Small intestine (tissue), 7 donors: Measurements from ENCODE around the gene SCN7A. TPM values are rescaled to one million over a fixed set of nuclear protein-coding genes. Genes with fewer than 3 reads are reported as not detected.
"Not testable (repeated sequence)": the region's sequence is repeated elsewhere in the genome, so short reads cannot be mapped to it uniquely, and the experiment has no call there.

Source experiments
- DNase-seq, 2 donors: peaks; one replicate each; pipeline versions ENCODE4 v3.0.0 to v3.0.0-alpha.2; 2013
- FAIRE-seq: peaks from 2 replicates; lab custom pipeline; 2012; peaks lifted over from hg19 to GRCh38; lab: Jason Lieb, UNC
- H3K27ac ChIP-seq, 3 donors: one replicate each; pipeline ENCODE4 v1.5.1; 2013; ENCODE audit warnings: low read length in 2 of 3, mild to moderate bottlenecking in 2 of 3, control low read depth in 1 of 3, inconsistent platforms in 1 of 3, low read depth in 1 of 3, moderate library complexity in 1 of 3
- H3K27me3 ChIP-seq, 3 donors: one replicate each; pipeline ENCODE4 v1.6.1; 2013; ENCODE audit warnings: low read length in 3 of 3, inconsistent platforms in 1 of 3; ENCODE audit not compliant: control insufficient read depth in 3 of 3, insufficient read depth in 3 of 3
- H3K36me3 ChIP-seq, 3 donors: one replicate each; pipeline ENCODE4 v1.6.1; 2013; ENCODE audit warnings: low read length in 3 of 3, inconsistent platforms in 1 of 3, low read depth in 1 of 3, mild to moderate bottlenecking in 1 of 3, moderate library complexity in 1 of 3; ENCODE audit not compliant: control insufficient read depth in 3 of 3, insufficient read depth in 2 of 3
- H3K4me1 ChIP-seq, 3 donors: one replicate each; pipeline ENCODE4 v1.6.1; 2013; ENCODE audit warnings: low read length in 2 of 3, inconsistent platforms in 1 of 3, low read depth in 1 of 3, mild to moderate bottlenecking in 1 of 3, moderate library complexity in 1 of 3; ENCODE audit not compliant: control insufficient read depth in 3 of 3, insufficient read depth in 2 of 3
- H3K4me3 ChIP-seq, 3 donors: one replicate each; pipeline ENCODE4 v1.5.1; 2013; ENCODE audit warnings: low read length in 3 of 3, control low read depth in 1 of 3, inconsistent platforms in 1 of 3, low read depth in 1 of 3, mild to moderate bottlenecking in 1 of 3, moderate library complexity in 1 of 3
- H3K9me3 ChIP-seq, 2 donors: one replicate each; pipeline ENCODE4 v1.6.1; 2013; ENCODE audit warnings: low read depth in 1 of 2, low read length in 1 of 2; ENCODE audit not compliant: control insufficient read depth in 2 of 2, insufficient read depth in 1 of 2
- WGBS, 3 donors: extraction: QIAGEN DNeasy Blood & Tissue Kit; methylation state at CpG; one replicate each; pipeline ENCODE4 v1.1.7; 2013; 5-methylcytosine and 5-hydroxymethylcytosine counted together
- polyA plus RNA-seq, 4 donors: library from polyadenylated mRNA; stranded (reverse) in 3 of 4; unstranded in 1 of 4; fragments of 200-250 nt in 3 of 4; fragments of 120-200 nt in 1 of 4; gene quantifications; one replicate each; pipeline versions ENCODE4 v1.2.1 to v1.2.3, GENCODE V29; 2013
- donor health status: healthy with polysubstance abuse.
- donor health status: control.
- donor health status: control.
- donor health status: Bipolar disorder and iron deficiency.
- donor health status: healthy.

Gene SCN7A
- polyA plus RNA-seq, 4 donors, result 0.27 to 3.2 (median 1.7) TPM; not detected in 1

GRCh38 chr2:166365803-166366420 lies 128.1 kb downstream of the SCN7A start:
- H3K36me3 ChIP-seq, result no peaks in the 10 kb centered on the region
- FAIRE-seq, result no peak
- no peaks in the 10 kb centered on the region for H3K9me3 ChIP-seq
- no peaks in the 10 kb centered on the region for H3K27me3 ChIP-seq
- no peak overlapping the region for H3K4me3 ChIP-seq
- H3K27ac ChIP-seq, result no peak overlapping the region
- 59 to 77% (median 69%) methylated on average over 6 of the region's 6 CpGs for WGBS, 3 donors
- no peak for DNase-seq
- H3K4me1 ChIP-seq, result no peaks in the 10 kb centered on the region

- 89 to 98% (median 91%) methylated on average over 3 of the region's 3 CpGs for WGBS, 3 donors
- Histone ChIP-seq H3K27me3 (no peaks in the 10 kb centered on the region), H3K4me1 (no peaks in the 10 kb centered on the region), H3K36me3 (no peaks in the 10 kb centered on the region), H3K9me3 (no peaks in the 10 kb centered on the region), H3K4me3 (no peak overlapping the region), H3K27ac (no peak overlapping the region)
- no peak for DNase-seq
- FAIRE-seq, result no peak
Observed at GRCh38 chr2:166365239-166365638, 128.8 kb downstream of the SCN7A start.

GRCh38 chr2:166364476-166365161 lies 129.4 kb downstream of the SCN7A start:
- Histone ChIP-seq H3K9me3 (no peaks in the 10 kb centered on the region), H3K27ac (no peak overlapping the region), H3K4me1 (no peaks in the 10 kb centered on the region), H3K27me3 (no peaks in the 10 kb centered on the region), H3K4me3 (no peak overlapping the region), H3K36me3 (no peaks in the 10 kb centered on the region)
- DNase-seq (no peak), FAIRE-seq (no peak)
- 89 to 94% (median 91%) methylated on average over 9 of the region's 9 CpGs for whole genome bisulfite sequencing, 3 donors

- H3K4me1 ChIP-seq, result no peaks in the 10 kb centered on the region
- no peaks in the 10 kb centered on the region for H3K9me3 ChIP-seq
- peak; percentile 36 to 45 for DNase-seq
- 59 to 68% (median 66%) methylated on average over 3 of the region's 3 CpGs for WGBS, 3 donors
- H3K36me3 ChIP-seq, result no peaks in the 10 kb centered on the region
- no peak overlapping the region for H3K27ac ChIP-seq
- no peaks in the 10 kb centered on the region for H3K27me3 ChIP-seq
- H3K4me3 ChIP-seq, result no peak overlapping the region
- FAIRE-seq, result no peak
Observed at GRCh38 chr2:166361351-166362153, 132.5 kb downstream of the SCN7A start.

GRCh38 chr2:166360906-166361305 lies 133.1 kb downstream of the SCN7A start:
- Histone ChIP-seq H3K4me1 (no peaks in the 10 kb centered on the region), H3K4me3 (no peak overlapping the region), H3K27me3 (no peaks in the 10 kb centered on the region), H3K36me3 (no peaks in the 10 kb centered on the region), H3K27ac (no peak overlapping the region), H3K9me3 (no peaks in the 10 kb centered on the region)
- DNase-seq, result no peak
- FAIRE-seq, result no peak
- 46 to 54% (median 48%) methylated on average over 2 of the region's 2 CpGs for WGBS, 3 donors

GRCh38 chr2:166360426-166360825 lies 133.6 kb downstream of the SCN7A start:
- Histone ChIP-seq H3K27me3 (no peaks in the 10 kb centered on the region), H3K9me3 (no peaks in the 10 kb centered on the region), H3K4me3 (no peak overlapping the region), H3K27ac (no peak overlapping the region), H3K4me1 (no peaks in the 10 kb centered on the region), H3K36me3 (no peaks in the 10 kb centered on the region)
- FAIRE-seq (no peak), DNase-seq (no peak)

GRCh38 chr2:166357950-166358321 lies 136.1 kb downstream of the SCN7A start:
- H3K4me1 ChIP-seq, FAIRE-seq, H3K27me3 ChIP-seq, DNase-seq, H3K36me3 ChIP-seq, H3K27ac ChIP-seq, H3K4me3 ChIP-seq, H3K9me3 ChIP-seq: not testable (repeated sequence)
- WGBS, 3 donors, result 87 to 96% (median 94%) methylated on average over 4 of the region's 4 CpGs

GRCh38 chr2:166357068-166357949 lies 136.7 kb downstream of the SCN7A start:
- DNase-seq (no peak), FAIRE-seq (no peak)
- Histone ChIP-seq H3K9me3 (no peaks in the 10 kb centered on the region), H3K36me3 (no peaks in the 10 kb centered on the region), H3K27me3 (no peaks in the 10 kb centered on the region), H3K4me3 (no peak overlapping the region), H3K4me1 (no peaks in the 10 kb centered on the region), H3K27ac (no peak overlapping the region)
- 88 to 93% (median 93%) methylated on average over 7 of the region's 7 CpGs for WGBS, 3 donors
